ENCODE data around the gene PLXNA3.

DNA sequence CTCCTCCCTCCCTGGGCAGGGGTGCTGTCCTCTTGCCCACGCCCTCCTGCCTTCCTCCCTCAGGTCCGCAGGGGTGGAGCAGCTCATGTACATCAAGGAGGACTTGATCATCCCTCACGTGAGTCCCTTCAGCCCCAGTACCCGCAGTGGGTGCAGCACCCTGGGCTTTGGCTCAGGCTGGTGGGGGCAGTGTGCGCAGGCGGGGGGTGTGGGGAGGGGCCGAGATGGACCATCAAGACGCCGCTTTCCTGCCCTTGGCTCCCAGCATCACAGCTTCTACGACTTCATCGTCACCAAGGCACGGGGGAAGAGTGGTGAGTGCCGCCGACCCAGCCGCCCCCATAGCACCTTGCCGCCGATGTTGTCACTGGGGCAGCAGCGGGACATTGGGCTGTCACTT is 8.5 kb upstream of the PLXNA3 start:
- TF ChIP-seq, protein P1, sequence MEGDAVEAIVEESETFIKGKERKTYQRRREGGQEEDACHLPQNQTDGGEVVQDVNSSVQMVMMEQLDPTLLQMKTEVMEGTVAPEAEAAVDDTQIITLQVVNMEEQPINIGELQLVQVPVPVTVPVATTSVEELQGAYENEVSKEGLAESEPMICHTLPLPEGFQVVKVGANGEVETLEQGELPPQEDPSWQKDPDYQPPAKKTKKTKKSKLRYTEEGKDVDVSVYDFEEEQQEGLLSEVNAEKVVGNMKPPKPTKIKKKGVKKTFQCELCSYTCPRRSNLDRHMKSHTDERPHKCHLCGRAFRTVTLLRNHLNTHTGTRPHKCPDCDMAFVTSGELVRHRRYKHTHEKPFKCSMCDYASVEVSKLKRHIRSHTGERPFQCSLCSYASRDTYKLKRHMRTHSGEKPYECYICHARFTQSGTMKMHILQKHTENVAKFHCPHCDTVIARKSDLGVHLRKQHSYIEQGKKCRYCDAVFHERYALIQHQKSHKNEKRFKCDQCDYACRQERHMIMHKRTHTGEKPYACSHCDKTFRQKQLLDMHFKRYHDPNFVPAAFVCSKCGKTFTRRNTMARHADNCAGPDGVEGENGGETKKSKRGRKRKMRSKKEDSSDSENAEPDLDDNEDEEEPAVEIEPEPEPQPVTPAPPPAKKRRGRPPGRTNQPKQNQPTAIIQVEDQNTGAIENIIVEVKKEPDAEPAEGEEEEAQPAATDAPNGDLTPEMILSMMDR (IDR thresholded peaks at IDR 0.05), result no peak
- TF ChIP-seq, protein P2, sequence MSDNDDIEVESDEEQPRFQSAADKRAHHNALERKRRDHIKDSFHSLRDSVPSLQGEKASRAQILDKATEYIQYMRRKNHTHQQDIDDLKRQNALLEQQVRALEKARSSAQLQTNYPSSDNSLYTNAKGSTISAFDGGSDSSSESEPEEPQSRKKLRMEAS (IDR thresholded peaks at IDR 0.05; ENCODE audit: low read depth), result no peak
- TF ChIP-seq FOXM1 (IDR thresholded peaks at IDR 0.05; ENCODE audit: low read depth) (no peak), EP300 (IDR thresholded peaks at IDR 0.05; ENCODE audit: borderline replicate concordance in 1 of 2, low read depth in 1 of 2, low read length in 1 of 2) (no peak), RXRA (IDR thresholded peaks at IDR 0.05; ENCODE audit: borderline replicate concordance, low read depth) (no peak), CHD2 (IDR thresholded peaks at IDR 0.05; ENCODE audit: low read length, partially characterized antibody) (no peak), TAF1 (IDR thresholded peaks at IDR 0.05; ENCODE audit: borderline replicate concordance, low read depth, low read length) (no peak), POLR2AphosphoS5 (IDR thresholded peaks at IDR 0.05; ENCODE audit: low read depth, low read length) (no peak), YY1 (IDR thresholded peaks at IDR 0.05; ENCODE audit: low read depth) (no peak), FOSL2 (IDR thresholded peaks at IDR 0.05; ENCODE audit: borderline replicate concordance, low read depth) (no peak), RAD21 (IDR thresholded peaks at IDR 0.05; ENCODE audit: low read length) (no peak), GABPA (IDR thresholded peaks at IDR 0.05; ENCODE audit: low read depth) (no peak), RCOR1 (IDR thresholded peaks at IDR 0.05; ENCODE audit: low read length) (no peak)
- TF ChIP-seq, protein P3, sequence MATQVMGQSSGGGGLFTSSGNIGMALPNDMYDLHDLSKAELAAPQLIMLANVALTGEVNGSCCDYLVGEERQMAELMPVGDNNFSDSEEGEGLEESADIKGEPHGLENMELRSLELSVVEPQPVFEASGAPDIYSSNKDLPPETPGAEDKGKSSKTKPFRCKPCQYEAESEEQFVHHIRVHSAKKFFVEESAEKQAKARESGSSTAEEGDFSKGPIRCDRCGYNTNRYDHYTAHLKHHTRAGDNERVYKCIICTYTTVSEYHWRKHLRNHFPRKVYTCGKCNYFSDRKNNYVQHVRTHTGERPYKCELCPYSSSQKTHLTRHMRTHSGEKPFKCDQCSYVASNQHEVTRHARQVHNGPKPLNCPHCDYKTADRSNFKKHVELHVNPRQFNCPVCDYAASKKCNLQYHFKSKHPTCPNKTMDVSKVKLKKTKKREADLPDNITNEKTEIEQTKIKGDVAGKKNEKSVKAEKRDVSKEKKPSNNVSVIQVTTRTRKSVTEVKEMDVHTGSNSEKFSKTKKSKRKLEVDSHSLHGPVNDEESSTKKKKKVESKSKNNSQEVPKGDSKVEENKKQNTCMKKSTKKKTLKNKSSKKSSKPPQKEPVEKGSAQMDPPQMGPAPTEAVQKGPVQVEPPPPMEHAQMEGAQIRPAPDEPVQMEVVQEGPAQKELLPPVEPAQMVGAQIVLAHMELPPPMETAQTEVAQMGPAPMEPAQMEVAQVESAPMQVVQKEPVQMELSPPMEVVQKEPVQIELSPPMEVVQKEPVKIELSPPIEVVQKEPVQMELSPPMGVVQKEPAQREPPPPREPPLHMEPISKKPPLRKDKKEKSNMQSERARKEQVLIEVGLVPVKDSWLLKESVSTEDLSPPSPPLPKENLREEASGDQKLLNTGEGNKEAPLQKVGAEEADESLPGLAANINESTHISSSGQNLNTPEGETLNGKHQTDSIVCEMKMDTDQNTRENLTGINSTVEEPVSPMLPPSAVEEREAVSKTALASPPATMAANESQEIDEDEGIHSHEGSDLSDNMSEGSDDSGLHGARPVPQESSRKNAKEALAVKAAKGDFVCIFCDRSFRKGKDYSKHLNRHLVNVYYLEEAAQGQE (IDR thresholded peaks at IDR 0.05; ENCODE audit: low read depth, low read length), result no peak

All from SK-N-SH (cell line).